Measurements from ENCODE around the gene NEDD4L. TPM values are rescaled to one million over a fixed set of nuclear protein-coding genes. Genes with fewer than 3 reads are reported as not detected.
"Not testable (repeated sequence)": the region's sequence is repeated elsewhere in the genome, so short reads cannot be mapped to it uniquely, and the experiment has no call there.

The NEDD4L gene
- total and polyA plus RNA-seq, 12 donors = 17.8 to 110 (median 37.6) TPM

DNA sequence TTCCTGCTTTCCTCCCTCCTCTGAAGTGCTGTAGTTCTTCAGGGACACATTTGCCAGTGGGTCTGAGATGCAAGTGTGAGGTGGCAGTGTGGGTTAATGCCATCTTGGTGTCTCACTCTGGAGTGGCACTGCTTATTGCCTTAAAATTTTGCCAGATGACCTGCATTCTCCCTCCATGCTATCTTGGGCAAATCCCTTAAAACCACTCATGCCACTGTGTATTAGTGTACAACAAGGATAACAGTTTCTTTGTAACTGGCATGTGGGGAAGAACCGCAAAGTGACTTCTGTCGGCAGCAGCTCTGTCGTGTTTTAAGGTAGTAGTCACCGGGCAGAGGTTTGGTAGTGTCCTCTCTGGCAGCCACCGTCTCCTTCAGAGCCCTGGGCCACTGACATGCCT, 124.2 kb downstream of the NEDD4L start:
- H3K4me1 ChIP-seq (replicated peaks in 1 of 2) = no peaks in the 10 kb centered on the region
- H3K4me3 ChIP-seq = no peak overlapping the region
- intact Hi-C loops (cut with DNase I) = no loop called here
- no peak overlapping the region for H3K27ac ChIP-seq
- 93 to 99% (median 96%) methylated on average over 5 of the region's 5 CpGs for WGBS, 4 donors
- H3K36me3 ChIP-seq (replicated peaks in 1 of 2) = no peaks in the 10 kb centered on the region
- TF ChIP-seq POLR2A (IDR thresholded peaks at IDR 0.05) = no peak
- TF ChIP-seq, protein P1, sequence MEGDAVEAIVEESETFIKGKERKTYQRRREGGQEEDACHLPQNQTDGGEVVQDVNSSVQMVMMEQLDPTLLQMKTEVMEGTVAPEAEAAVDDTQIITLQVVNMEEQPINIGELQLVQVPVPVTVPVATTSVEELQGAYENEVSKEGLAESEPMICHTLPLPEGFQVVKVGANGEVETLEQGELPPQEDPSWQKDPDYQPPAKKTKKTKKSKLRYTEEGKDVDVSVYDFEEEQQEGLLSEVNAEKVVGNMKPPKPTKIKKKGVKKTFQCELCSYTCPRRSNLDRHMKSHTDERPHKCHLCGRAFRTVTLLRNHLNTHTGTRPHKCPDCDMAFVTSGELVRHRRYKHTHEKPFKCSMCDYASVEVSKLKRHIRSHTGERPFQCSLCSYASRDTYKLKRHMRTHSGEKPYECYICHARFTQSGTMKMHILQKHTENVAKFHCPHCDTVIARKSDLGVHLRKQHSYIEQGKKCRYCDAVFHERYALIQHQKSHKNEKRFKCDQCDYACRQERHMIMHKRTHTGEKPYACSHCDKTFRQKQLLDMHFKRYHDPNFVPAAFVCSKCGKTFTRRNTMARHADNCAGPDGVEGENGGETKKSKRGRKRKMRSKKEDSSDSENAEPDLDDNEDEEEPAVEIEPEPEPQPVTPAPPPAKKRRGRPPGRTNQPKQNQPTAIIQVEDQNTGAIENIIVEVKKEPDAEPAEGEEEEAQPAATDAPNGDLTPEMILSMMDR (IDR thresholded peaks at IDR 0.05) = no peak
- DNase-seq = peak in 2 of 7 donors; percentile 8 to 15
- H3K9me3 ChIP-seq (replicated peaks in 1 of 3) = no peaks in the 10 kb centered on the region
- no peaks in the 10 kb centered on the region for H3K27me3 ChIP-seq

DNA sequence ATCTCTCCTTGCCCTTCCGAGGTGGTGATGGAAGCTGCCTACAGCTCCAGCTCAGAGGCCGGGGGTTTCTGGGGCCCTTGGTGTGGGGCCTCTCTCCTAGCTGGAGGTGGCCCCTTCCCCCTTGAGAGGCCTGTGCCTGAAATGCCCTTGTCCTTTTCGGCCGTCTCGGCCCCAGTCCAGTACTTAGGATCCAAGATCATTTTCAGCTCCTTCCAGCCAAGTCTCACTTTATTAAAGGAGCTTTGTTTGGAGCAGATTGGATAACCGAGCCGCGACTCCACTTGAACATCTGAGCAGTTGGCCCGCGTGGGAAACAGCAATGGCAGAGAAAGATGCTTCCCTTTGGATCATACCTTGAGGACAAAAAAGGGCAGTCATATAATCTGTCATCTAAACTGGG, 125.0 kb downstream of the NEDD4L start:
- no peaks in the 10 kb centered on the region for H3K27me3 ChIP-seq
- 70 to 92% (median 88%) methylated on average over 9 to 10 of the region's 10 CpGs for WGBS, 4 donors
- TF ChIP-seq POLR2A (IDR thresholded peaks at IDR 0.05) = no peak
- TF ChIP-seq, protein P1 (IDR thresholded peaks at IDR 0.05) = no peak
- no peaks in the 10 kb centered on the region for H3K36me3 ChIP-seq (replicated peaks in 1 of 2)
- DNase-seq = peak in 2 of 7 donors; percentile 13 to 24
- no peak overlapping the region for H3K4me3 ChIP-seq
- H3K4me1 ChIP-seq (replicated peaks in 1 of 2) = no peaks in the 10 kb centered on the region
- H3K9me3 ChIP-seq (replicated peaks in 1 of 3) = no peaks in the 10 kb centered on the region
- H3K27ac ChIP-seq = no peak overlapping the region
- intact Hi-C loops (cut with DNase I) = no loop called here

DNA sequence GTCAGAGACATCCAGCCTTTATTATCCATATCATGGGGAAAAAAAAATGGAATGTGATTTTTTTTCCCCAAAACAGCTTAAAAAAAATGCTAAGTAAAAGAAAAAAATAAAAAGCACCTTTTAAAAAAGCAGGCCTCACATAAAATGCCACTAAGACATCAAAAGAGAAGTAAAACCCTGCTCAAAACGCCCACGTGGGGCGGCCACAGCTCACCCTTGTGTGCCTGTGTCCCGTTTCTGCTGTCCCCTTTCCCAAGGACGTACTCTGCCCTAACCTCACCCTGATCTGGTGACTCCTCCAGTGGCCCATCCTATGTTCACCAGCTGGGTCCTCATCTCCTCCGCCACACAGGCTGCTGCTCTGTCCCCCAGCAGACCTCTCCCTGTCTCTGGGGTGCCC, 125.4 kb downstream of the NEDD4L start:
- Histone ChIP-seq H3K9me3 (replicated peaks in 1 of 3) (no peaks in the 10 kb centered on the region), H3K36me3 (replicated peaks in 1 of 2) (no peaks in the 10 kb centered on the region), H3K4me1 (replicated peaks in 1 of 2) (no peaks in the 10 kb centered on the region), H3K27ac (no peak overlapping the region), H3K4me3 (no peak overlapping the region), H3K27me3 (no peaks in the 10 kb centered on the region)
- peak in 2 of 7 donors; percentile 9 to 46 for DNase-seq
- intact Hi-C loops (cut with DNase I) = no loop called here
- WGBS, 4 donors = 76 to 89% (median 85%) methylated on average over 6 of the region's 6 CpGs
- TF ChIP-seq, protein P1 (IDR thresholded peaks at IDR 0.05) = no peak
- TF ChIP-seq POLR2A (IDR thresholded peaks at IDR 0.05) = no peak

DNA sequence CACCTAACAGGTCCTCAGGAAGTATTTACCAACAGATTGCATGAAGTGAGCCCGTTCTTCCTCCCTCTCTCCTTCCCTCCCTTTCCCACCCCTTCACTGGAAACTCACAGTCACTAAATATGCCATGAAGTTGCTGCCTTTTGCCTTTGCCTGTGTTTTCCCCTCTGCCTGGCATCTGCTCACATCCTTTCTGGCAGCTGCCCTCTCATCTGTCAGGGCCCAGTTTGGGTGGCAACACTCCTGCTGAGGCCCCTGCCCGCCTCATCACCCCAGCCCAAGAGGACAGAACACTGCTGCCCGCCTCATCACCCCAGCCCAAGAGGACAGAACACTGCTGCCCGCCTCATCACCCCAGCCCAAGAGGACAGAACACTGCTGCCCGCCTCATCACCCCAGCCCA, 126.0 kb downstream of the NEDD4L start:
- WGBS, 4 donors = 91 to 96% (median 94%) methylated on average over 2 to 3 of the region's 5 CpGs
- DNase-seq = peak in 2 of 7 donors; percentile 16 to 21
- H3K27ac ChIP-seq; H3K4me3 ChIP-seq; H3K27me3 ChIP-seq; intact Hi-C loops (cut with DNase I); H3K4me1 ChIP-seq (replicated peaks in 1 of 2); H3K36me3 ChIP-seq (replicated peaks in 1 of 2); H3K9me3 ChIP-seq (replicated peaks in 1 of 3): not testable (repeated sequence)

DNA sequence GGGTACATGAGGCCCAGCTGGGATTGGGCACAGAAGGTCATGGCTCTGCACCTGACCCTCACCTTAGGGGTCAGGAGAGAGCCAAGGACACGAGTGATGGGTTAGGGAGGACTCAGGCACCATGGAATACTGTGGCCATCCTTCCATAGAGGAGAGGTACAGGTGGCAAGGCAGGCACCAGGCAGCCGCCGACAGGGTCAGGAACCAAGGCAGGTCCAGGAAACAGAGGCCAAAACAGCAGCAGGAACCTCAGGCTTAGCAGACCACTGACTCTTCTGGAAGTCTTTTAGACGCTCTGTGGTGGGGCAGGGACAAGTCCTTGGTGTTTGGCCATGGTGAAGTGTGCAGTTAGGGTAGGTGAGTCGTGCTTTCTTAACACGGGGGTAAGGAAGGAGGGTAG, 128.0 kb downstream of the NEDD4L start:
- Histone ChIP-seq H3K27ac (no peak overlapping the region), H3K36me3 (replicated peaks in 1 of 2) (no peaks in the 10 kb centered on the region), H3K4me1 (replicated peaks in 1 of 2) (peaks cover 0 to 6% of the 10 kb centered on the region in 2 donors), H3K4me3 (no peak overlapping the region), H3K9me3 (replicated peaks in 1 of 3) (no peaks in the 10 kb centered on the region), H3K27me3 (no peaks in the 10 kb centered on the region)
- 86 to 98% (median 94%) methylated on average over 3 to 6 of the region's 6 CpGs for WGBS, 4 donors
- TF ChIP-seq, protein P1 (IDR thresholded peaks at IDR 0.05) = no peak
- TF ChIP-seq POLR2A (IDR thresholded peaks at IDR 0.05) = no peak
- intact Hi-C loops (cut with DNase I) = no loop called here
- peak in 2 of 7 donors; percentile 9 to 15 for DNase-seq

Data from adrenal gland (tissue), 12 donors.